Mammary epithelial cell (primary cell): ENCODE data around the gene SAP30BP.

Experiments used
- CTCF ChIP-seq, 2 donors: IDR thresholded peaks in 1 of 2; conservative IDR thresholded peaks in 1 of 2; 2 replicates each; pipeline ENCODE4 v1.5.1; 2011 to 2012; ENCODE audit warnings: inconsistent platforms in 2 of 2, low read length in 2 of 2, mild to moderate bottlenecking in 2 of 2, control low read depth in 1 of 2, low read depth in 1 of 2; ENCODE audit not compliant: insufficient read depth in 1 of 2; ENCODE audit errors: extremely low read depth in 1 of 2
- EZH2 ChIP-seq: IDR thresholded peaks from 2 replicates; pipeline ENCODE4 v1.6.1; 2012; ENCODE audit warnings: low read length, inconsistent platforms, borderline replicate concordance

- TF ChIP-seq CTCF (conservative IDR thresholded peaks at IDR 0.05 in 1 of 2, IDR thresholded peaks at IDR 0.05 in 1 of 2; ENCODE audit: extremely low read depth in 1 of 2, insufficient read depth in 1 of 2, low read depth in 1 of 2, low read length in 2 of 2) = no peak
- TF ChIP-seq EZH2 = no peak
Measured at GRCh38 chr17:75621489-75621888, 45.6 kb upstream of the SAP30BP start.
